Endodermal cell (in vitro differentiated cells): ENCODE data around the gene UTRN. TPM values are rescaled to one million over a fixed set of nuclear protein-coding genes. Genes with fewer than 3 reads are reported as not detected.

Experiments used
- DNase-seq: peaks from one replicate; pipeline ENCODE4 v3.0.0-alpha.2; 2017
- H3K27ac ChIP-seq: 2 replicates; pipeline ENCODE4 v1.5.1; 2013; ENCODE audit warnings: mild to moderate bottlenecking, low read depth, low read length, moderate library complexity
- H3K27me3 ChIP-seq: 2 replicates; pipeline ENCODE4 v1.6.1; 2013; ENCODE audit warnings: mild to moderate bottlenecking, low read length, moderate library complexity; ENCODE audit not compliant: insufficient read depth, control insufficient read depth, poor library complexity, severe bottlenecking
- H3K36me3 ChIP-seq: 2 replicates; pipeline ENCODE4 v1.7.0; 2013; ENCODE audit warnings: mild to moderate bottlenecking, low read length, moderate library complexity; ENCODE audit not compliant: control insufficient read depth, insufficient read depth
- H3K4me1 ChIP-seq: one replicate; pipeline ENCODE4 v1.7.0; 2013; ENCODE audit warnings: low read length; ENCODE audit not compliant: control insufficient read depth, insufficient read depth
- H3K4me3 ChIP-seq: 2 replicates; pipeline ENCODE4 v1.5.1; 2013; ENCODE audit warnings: mild to moderate bottlenecking, low read length, moderate library complexity
- H3K9ac ChIP-seq: 2 replicates; pipeline ENCODE4 v1.6.1; 2013; ENCODE audit warnings: mild to moderate bottlenecking, low read length, moderate library complexity; ENCODE audit not compliant: poor library complexity, severe bottlenecking; ENCODE audit errors: extremely low read depth
- H3K9me3 ChIP-seq: 2 replicates; pipeline ENCODE4 v1.6.1; 2013; ENCODE audit warnings: mild to moderate bottlenecking, low read length, moderate library complexity; ENCODE audit not compliant: control insufficient read depth
- H3K27ac Mint-ChIP-seq: 2 replicates; pipeline ENCODE4 v1.8.0; 2020; ENCODE audit warnings: mixed read lengths
- H3K27me3 Mint-ChIP-seq: 2 replicates; pipeline ENCODE4 v1.8.0; 2021; ENCODE audit warnings: mild to moderate bottlenecking, mixed read lengths; ENCODE audit not compliant: insufficient read depth
- H3K36me3 Mint-ChIP-seq: 2 replicates; pipeline ENCODE4 v1.8.0; 2020; ENCODE audit warnings: low read depth, mixed read lengths
- H3K4me1 Mint-ChIP-seq: 2 replicates; pipeline ENCODE4 v1.8.0; 2020; ENCODE audit warnings: mixed read lengths
- H3K4me3 Mint-ChIP-seq: 2 replicates; pipeline ENCODE4 v1.8.0; 2020; ENCODE audit warnings: mild to moderate bottlenecking, moderate library complexity, mixed read lengths
- H3K9me3 Mint-ChIP-seq: 2 replicates; pipeline ENCODE4 v1.8.0; 2020; ENCODE audit warnings: mild to moderate bottlenecking, mixed read lengths
- CTCF ChIP-seq: fragments of 200-600 bp; sonication (generic); conservative IDR thresholded peaks from 2 replicates; pipeline ENCODE4 v1.5.0; 2021; ENCODE audit warnings: antibody characterized with exemption, mild to moderate bottlenecking
- WGBS, 2 experiments: methylation state at CpG; one replicate each; pipeline versions ENCODE4 v1.1.5 to v1.1.7; 2013; ENCODE audit warnings: missing lambda C conversion rate in 2 of 2, mixed read lengths in 1 of 2; ENCODE audit not compliant: insufficient coverage in 1 of 2, insufficient read length in 1 of 2; 5-methylcytosine and 5-hydroxymethylcytosine counted together
- long read RNA-seq, 4 experiments: library from polyadenylated mRNA in 2 of 4; library from RNA in 1 of 4; library from capped mRNA in 1 of 4; stranded (forward) in 3 of 4; unstranded in 1 of 4; transcript quantifications; one replicate each; pipeline ENCODE4 v2.0.0, GENCODE V29; 2020 to 2021; ENCODE audit warnings: inconsistent platforms in 1 of 4
- polyA plus RNA-seq, 2 experiments: library from polyadenylated mRNA; stranded (reverse); fragments of 50-300 nt; gene quantifications; one replicate each; pipeline ENCODE4 v1.2.3, GENCODE V29; 2013
- total RNA-seq, 2 donors: library from RNA; stranded (reverse); fragmentation: NEBNext Ultra II Directional in 1 of 2; extraction: Animal tissue kit (Norgen Biotek cat#: 25700) in 1 of 2; gene quantifications; 2 replicates in 1 of 2; 3 replicates in 1 of 2; pipeline ENCODE4 v1.2.1, GENCODE V29; 2021

Gene UTRN
- 10 to 100 TPM; 67.7 to 79.7 TPM for total RNA-seq
- polyA plus RNA-seq (2013, experiment 1 of 2) = 40.1 TPM
- 44.5 TPM for polyA plus RNA-seq (2013, experiment 2 of 2)
- long read RNA-seq, experiment 1, partial matches to known transcripts = 12 of 14 reads
- long read RNA-seq, experiment 1, other reads (novel, unspliced or antisense) = 2 of 14 reads
- long read RNA-seq, experiment 2, partial matches to known transcripts = 19 of 24 reads
- long read RNA-seq, experiment 2, other reads (novel, unspliced or antisense) = 5 of 24 reads
- long read RNA-seq, experiment 3, partial matches to known transcripts = 59 of 130 reads
- long read RNA-seq, experiment 3, other reads (novel, unspliced or antisense) = 71 of 130 reads
- long read RNA-seq, experiment 4, partial matches to known transcripts = 0 of 3 reads
- long read RNA-seq, experiment 4, other reads (novel, unspliced or antisense) = 3 of 3 reads

GRCh38 chr6:144284783-144285547 is at the start of gene UTRN:
UTRN (plus strand) TSS chr6:144285335; CDS start chr6:144291829, 6,494 bp downstream.
- peak within 1 kb of the TSS; percentile 95 for H3K27ac Mint-ChIP-seq
- TF ChIP-seq CTCF = no peak
- H3K4me1 Mint-ChIP-seq = peaks cover 11% of the 10 kb centered on the region
- Histone ChIP-seq H3K4me1 (peaks cover 3% of the 10 kb centered on the region), H3K27ac (peak within 1 kb of the TSS; percentile 97), H3K36me3 (peaks cover 5% of the 10 kb centered on the region), H3K4me3 (peak within 1 kb of the TSS; percentile 90), H3K9ac (peak within 1 kb of the TSS; percentile 84), H3K9me3 (no peaks in the 10 kb centered on the region), H3K27me3 (no peaks in the 10 kb centered on the region)
- DNase-seq = peak; percentile 95
- H3K27me3 Mint-ChIP-seq = peaks cover 7% of the 10 kb centered on the region
- peak within 1 kb of the TSS; percentile 89 for H3K4me3 Mint-ChIP-seq
- 0% methylated on average over 8 to 84 of the region's 84 CpGs for WGBS, 2 experiments
- H3K9me3 Mint-ChIP-seq = no peaks in the 10 kb centered on the region
- peaks cover 3% of the 10 kb centered on the region for H3K36me3 Mint-ChIP-seq

GRCh38 chr6:144244688-144245087 is 40.4 kb upstream of the UTRN start:
- no peak for DNase-seq
- Mint-ChIP-seq H3K9me3 (peaks cover 14% of the 10 kb centered on the region), H3K4me1 (peaks cover 19% of the 10 kb centered on the region), H3K27ac (no peak overlapping the region), H3K4me3 (no peak overlapping the region), H3K36me3 (no peaks in the 10 kb centered on the region), H3K27me3 (peaks cover 3% of the 10 kb centered on the region)
- Histone ChIP-seq H3K4me3 (no peak overlapping the region), H3K9ac (no peak overlapping the region), H3K9me3 (peaks cover 18% of the 10 kb centered on the region), H3K4me1 (no peaks in the 10 kb centered on the region), H3K27me3 (no peaks in the 10 kb centered on the region), H3K36me3 (no peaks in the 10 kb centered on the region), H3K27ac (no peak overlapping the region)
- WGBS, 2 experiments = 91 to 96% methylated on average over 4 of the region's 4 CpGs
- peak; percentile 58 for TF ChIP-seq CTCF

- Histone ChIP-seq H3K4me1 (no peaks in the 10 kb centered on the region), H3K4me3 (no peak overlapping the region), H3K27ac (no peak overlapping the region), H3K27me3 (no peaks in the 10 kb centered on the region), H3K9ac (no peak overlapping the region), H3K9me3 (peaks cover 18% of the 10 kb centered on the region), H3K36me3 (no peaks in the 10 kb centered on the region)
- WGBS, 2 experiments = 98 to 100% methylated on average over 5 of the region's 5 CpGs
- H3K4me3 Mint-ChIP-seq = no peak overlapping the region
- no peaks in the 10 kb centered on the region for H3K36me3 Mint-ChIP-seq
- DNase-seq = no peak
- H3K27ac Mint-ChIP-seq = no peak overlapping the region
- TF ChIP-seq CTCF = no peak
- peaks cover 19% of the 10 kb centered on the region for H3K9me3 Mint-ChIP-seq
- H3K27me3 Mint-ChIP-seq = peaks cover 3% of the 10 kb centered on the region
- H3K4me1 Mint-ChIP-seq = peaks cover 13% of the 10 kb centered on the region
Observed at GRCh38 chr6:144246988-144247387, 38.1 kb upstream of the UTRN start.
